NCI-H1105 (cell line): ENCODE measurements around the gene CARS2.
"Not testable (repeated sequence)": the region's sequence is repeated elsewhere in the genome, so short reads cannot be mapped to it uniquely, and the experiment has no call there.

ENCODE experiments used
- DNase-seq: peaks from one replicate; lab custom pipeline; 2025; lab: John Stamatoyannopoulos, UW

Gene CARS2

GRCh38 chr13:110706570-110707372 is 855 bp upstream of the CARS2 start:
- no peak for DNase-seq

GRCh38 chr13:110705356-110705825 is 525 bp downstream of the CARS2 start:
- DNase-seq = no peak

GRCh38 chr13:110702591-110703526 is 3.1 kb downstream of the CARS2 start:
- no peak for DNase-seq

GRCh38 chr13:110702089-110702488 is 3.8 kb downstream of the CARS2 start:
- no peak for DNase-seq

- not testable (repeated sequence) for DNase-seq
Observed at GRCh38 chr13:110701061-110701460, 4.9 kb downstream of the CARS2 start.

GRCh38 chr13:110700641-110701040 is 5.3 kb downstream of the CARS2 start:
- DNase-seq = no peak

GRCh38 chr13:110700186-110700585 is 5.7 kb downstream of the CARS2 start:
- DNase-seq = no peak

- no peak for DNase-seq
Observed at GRCh38 chr13:110699148-110700145, 6.5 kb downstream of the CARS2 start.

GRCh38 chr13:110698689-110699088 is 7.2 kb downstream of the CARS2 start:
- no peak for DNase-seq

GRCh38 chr13:110697842-110698241 is 8.1 kb downstream of the CARS2 start:
- no peak for DNase-seq

- no peak for DNase-seq
Observed at GRCh38 chr13:110696776-110697175, 9.1 kb downstream of the CARS2 start.

- DNase-seq = not testable (repeated sequence)
Observed at GRCh38 chr13:110695774-110696173, 10.1 kb downstream of the CARS2 start.

GRCh38 chr13:110690516-110690915 is 15.4 kb downstream of the CARS2 start:
- DNase-seq = no peak

GRCh38 chr13:110689711-110690110 is 16.2 kb downstream of the CARS2 start:
- DNase-seq = no peak

GRCh38 chr13:110689041-110689440 is 16.9 kb downstream of the CARS2 start:
- DNase-seq = no peak

- DNase-seq = no peak
Observed at GRCh38 chr13:110687736-110688135, 18.2 kb downstream of the CARS2 start.

- no peak for DNase-seq
Observed at GRCh38 chr13:110685305-110686020, 20.5 kb downstream of the CARS2 start.

- DNase-seq = no peak
Observed at GRCh38 chr13:110684388-110685056, 21.4 kb downstream of the CARS2 start.

- no peak for DNase-seq
Observed at GRCh38 chr13:110683921-110684320, 22.0 kb downstream of the CARS2 start.

- DNase-seq = peak; percentile 14
Observed at GRCh38 chr13:110683203-110683883, 22.6 kb downstream of the CARS2 start.
